CD14-positive monocyte (primary cell): ENCODE measurements around the gene ZBTB7C. TPM values are rescaled to one million over a fixed set of nuclear protein-coding genes. Genes with fewer than 3 reads are reported as not detected.

Experiments
- DNase-seq, 3 donors: peaks; one replicate each; pipeline ENCODE4 v3.0.0-alpha.2; 2011 to 2022
- H2AFZ ChIP-seq: 2 replicates; pipeline ENCODE4 v1.6.0; 2012; ENCODE audit warnings: mild to moderate bottlenecking, low read depth, low read length, inconsistent platforms; ENCODE audit not compliant: insufficient read depth, poor library complexity, severe bottlenecking
- H3K27ac ChIP-seq, 2 donors: 1 replicate in 1 of 2; 2 replicates in 1 of 2; pipeline ENCODE4 v1.5.1; 2012 to 2013; ENCODE audit warnings: low read length in 2 of 2, control low read depth in 1 of 2, inconsistent platforms in 1 of 2, low read depth in 1 of 2, mild to moderate bottlenecking in 1 of 2
- H3K27me3 ChIP-seq, 2 donors: one replicate each; pipeline versions ENCODE4 v1.6.0 to v1.6.1; 2011 to 2013; ENCODE audit warnings: low read length in 2 of 2; ENCODE audit not compliant: control insufficient read depth in 2 of 2, insufficient read depth in 2 of 2
- H3K36me3 ChIP-seq, 2 donors: replicated peaks in 1 of 2; 1 replicate in 1 of 2; 2 replicates in 1 of 2; pipeline versions ENCODE4 v1.5.1 to v1.6.1; 2012 to 2013; ENCODE audit warnings: low read length in 2 of 2, control low read depth in 1 of 2, inconsistent platforms in 1 of 2, mild to moderate bottlenecking in 1 of 2; ENCODE audit not compliant: insufficient read depth in 2 of 2, control insufficient read depth in 1 of 2
- H3K4me1 ChIP-seq, 2 donors: 1 replicate in 1 of 2; 2 replicates in 1 of 2; pipeline versions ENCODE4 v1.5.1 to v1.6.1; 2012 to 2013; ENCODE audit warnings: low read length in 2 of 2, control low read depth in 1 of 2, inconsistent platforms in 1 of 2, mild to moderate bottlenecking in 1 of 2, moderate library complexity in 1 of 2; ENCODE audit not compliant: insufficient read depth in 2 of 2, control insufficient read depth in 1 of 2
- H3K4me2 ChIP-seq: replicated peaks from 2 replicates; pipeline ENCODE3; 2012; ENCODE audit warnings: low read length, moderate library complexity, mild to moderate bottlenecking; ENCODE audit not compliant: poor library complexity, severe bottlenecking; ENCODE audit errors: extremely low read depth
- H3K4me3 ChIP-seq, 3 experiments: fragments of 200-600 bp in 1 of 3; sonication (generic) in 1 of 3; replicated peaks in 1 of 3; 1 replicate in 2 of 3; 2 replicates in 1 of 3; pipeline ENCODE4 v1.5.1; 2011 to 2013; ENCODE audit warnings: low read length in 3 of 3, mild to moderate bottlenecking in 3 of 3, control low read depth in 2 of 3, low read depth in 2 of 3, inconsistent platforms in 1 of 3, moderate library complexity in 1 of 3
- H3K79me2 ChIP-seq: 2 replicates; pipeline ENCODE4 v1.6.0; 2012; ENCODE audit warnings: mild to moderate bottlenecking, control low read depth, inconsistent platforms, low read length, moderate library complexity; ENCODE audit not compliant: insufficient read depth
- H3K9ac ChIP-seq: 2 replicates; pipeline ENCODE4 v1.6.0; 2017; ENCODE audit warnings: low read length, mild to moderate bottlenecking; ENCODE audit not compliant: insufficient read depth, poor library complexity, severe bottlenecking
- H3K9me3 ChIP-seq, 2 donors: replicated peaks in 1 of 2; 1 replicate in 1 of 2; 2 replicates in 1 of 2; pipeline versions ENCODE4 v1.5.1 to v1.6.1; 2012 to 2013; ENCODE audit warnings: low read length in 2 of 2, control low read depth in 1 of 2; ENCODE audit not compliant: control insufficient read depth in 1 of 2, insufficient read depth in 1 of 2
- H4K20me1 ChIP-seq: 2 replicates; pipeline ENCODE4 v1.6.0; 2012; ENCODE audit warnings: mild to moderate bottlenecking, low read length, control low read depth, moderate library complexity; ENCODE audit not compliant: insufficient read depth
- H3K27ac Mint-ChIP-seq, 7 donors: one replicate each; pipeline ENCODE4 v1.8.0; 2020; ENCODE audit warnings: mild to moderate bottlenecking in 7 of 7, mixed read lengths in 7 of 7, moderate library complexity in 6 of 7, inconsistent platforms in 2 of 7
- H3K27me3 Mint-ChIP-seq, 3 donors: one replicate each; pipeline ENCODE4 v1.8.0; 2021 to 2022; ENCODE audit warnings: low read depth in 3 of 3, mild to moderate bottlenecking in 3 of 3, mixed read lengths in 3 of 3, moderate library complexity in 3 of 3, inconsistent platforms in 1 of 3
- H3K36me3 Mint-ChIP-seq, 2 donors: one replicate each; pipeline ENCODE4 v1.8.0; 2020; ENCODE audit warnings: mixed read lengths in 2 of 2, inconsistent platforms in 1 of 2, mild to moderate bottlenecking in 1 of 2
- H3K4me1 Mint-ChIP-seq: one replicate; pipeline ENCODE4 v1.8.0; 2020; ENCODE audit warnings: mild to moderate bottlenecking, mixed read lengths
- H3K4me3 Mint-ChIP-seq, 2 donors: one replicate each; pipeline ENCODE4 v1.8.0; 2020; ENCODE audit warnings: mild to moderate bottlenecking in 2 of 2, mixed read lengths in 2 of 2, moderate library complexity in 1 of 2
- H3K9me3 Mint-ChIP-seq, 7 donors: one replicate each; pipeline ENCODE4 v1.8.0; 2020 to 2022; ENCODE audit warnings: mixed read lengths in 7 of 7, mild to moderate bottlenecking in 6 of 7, moderate library complexity in 6 of 7, inconsistent platforms in 2 of 7
- CTCF ChIP-seq: fragments of 200-600 bp; IDR thresholded peaks from one replicate; pipeline ENCODE4 v1.8.0; 2022; ENCODE audit warnings: antibody characterized with exemption, mild to moderate bottlenecking
- WGBS: methylation state at CpG from one replicate; pipeline ENCODE4 v1.1.5; 2013; ENCODE audit warnings: missing lambda C conversion rate; ENCODE audit not compliant: insufficient coverage; 5-methylcytosine and 5-hydroxymethylcytosine counted together
- intact Hi-C, 2 donors: fragments of 100-400 bp; cut with micrococcal nuclease; formaldehyde crosslinking; loops; one replicate each; pipeline versions ENCODE4 v1.15.0 to v1.15.1; 2023
- polyA plus RNA-seq, 3 donors: library from polyadenylated mRNA; depleted of rRNA in 1 of 3; unstranded in 2 of 3; stranded (reverse) in 1 of 3; fragments of 300-500 nt in 2 of 3; fragments of >200 nt in 1 of 3; fragmentation: Illumina TruSeq in 2 of 3; gene quantifications; 1 replicate in 2 of 3; 2 replicates in 1 of 3; pipeline ENCODE4 v1.2.3, GENCODE V29; 2012 to 2021

Gene ZBTB7C
- polyA plus RNA-seq, 3 donors = 0.03 to 0.09 TPM; not detected in 1

- Mint-ChIP-seq H3K9me3 (no peaks in the 10 kb centered on the region), H3K36me3 (no peaks in the 10 kb centered on the region), H3K27ac (peak overlapping the region in 1 of 7 donors; percentile 61), H3K4me3 (no peak overlapping the region), H3K27me3 (peaks cover 24 to 26% (median 25%) of the 10 kb centered on the region in 3 donors), H3K4me1 (no peaks in the 10 kb centered on the region)
- H3K4me2 ChIP-seq = no peak overlapping the region
- TF ChIP-seq CTCF = no peak
- H3K9me3 ChIP-seq = no peaks in the 10 kb centered on the region
- no peak overlapping the region for H3K27ac ChIP-seq
- H4K20me1 ChIP-seq = no peaks in the 10 kb centered on the region
- no peaks in the 10 kb centered on the region for H3K79me2 ChIP-seq
- no peaks in the 10 kb centered on the region for H3K36me3 ChIP-seq
- DNase-seq = no peak
- no peak overlapping the region for H2AFZ ChIP-seq
- H3K27me3 ChIP-seq = peaks cover 0 to 4% of the 10 kb centered on the region in 2 donors
- H3K9ac ChIP-seq = no peak overlapping the region
- intact Hi-C loops = no loop called here
- peaks cover 0 to 2% of the 10 kb centered on the region in 2 donors for H3K4me1 ChIP-seq
- 73% methylated on average over 19 of the region's 20 CpGs for WGBS
- H3K4me3 ChIP-seq = no peak overlapping the region
These were observed 222.9 kb downstream of the ZBTB7C start for GRCh38 chr18:48186131-48186766.

GRCh38 chr18:48184118-48184517, 225.1 kb downstream of the ZBTB7C start:
- Mint-ChIP-seq H3K36me3 (no peaks in the 10 kb centered on the region), H3K4me1 (no peaks in the 10 kb centered on the region), H3K27ac (no peak overlapping the region), H3K9me3 (peaks cover 2 to 9% (median 5%) of the 10 kb centered on the region in 7 donors), H3K4me3 (peak overlapping the region in 1 of 2 donors; percentile 49), H3K27me3 (peaks cover 21 to 26% (median 23%) of the 10 kb centered on the region in 3 donors)
- no peak overlapping the region for H3K4me3 ChIP-seq
- H3K4me1 ChIP-seq = peaks cover 0 to 2% of the 10 kb centered on the region in 2 donors
- peaks cover 0 to 3% of the 10 kb centered on the region in 2 donors for H3K9me3 ChIP-seq
- H3K79me2 ChIP-seq = no peaks in the 10 kb centered on the region
- no peak for DNase-seq
- no peaks in the 10 kb centered on the region for H3K36me3 ChIP-seq
- no peak overlapping the region for H2AFZ ChIP-seq
- no peak overlapping the region for H3K9ac ChIP-seq
- H4K20me1 ChIP-seq = no peaks in the 10 kb centered on the region
- H3K27ac ChIP-seq = no peak overlapping the region
- 87% methylated on average over 6 of the region's 6 CpGs for WGBS
- no peak for TF ChIP-seq CTCF
- peaks cover 0 to 4% of the 10 kb centered on the region in 2 donors for H3K27me3 ChIP-seq
- no peak overlapping the region for H3K4me2 ChIP-seq
- intact Hi-C loops = no loop called here
